Neural cell (in vitro differentiated cells): ENCODE data around the gene KANK4. TPM values are rescaled to one million over a fixed set of nuclear protein-coding genes. Genes with fewer than 3 reads are reported as not detected.
"Not testable (repeated sequence)": the region's sequence is repeated elsewhere in the genome, so short reads cannot be mapped to it uniquely, and the experiment has no call there.

Experiments used
- H2AFZ ChIP-seq: fragments of 200-600, 300-800 bp; sonication (generic), shearing (Covaris generic); 2 replicates; pipeline ENCODE4 v1.6.0; 2014; ENCODE audit warnings: low read depth, mild to moderate bottlenecking, antibody characterized with exemption, low read length, moderate library complexity
- H3F3A ChIP-seq: fragments of 200-600 bp; shearing (Covaris generic); 2 replicates; pipeline ENCODE4 v1.6.1; 2016; ENCODE audit warnings: mild to moderate bottlenecking, moderate library complexity, mixed read lengths, antibody characterized with exemption, low read length; ENCODE audit not compliant: insufficient read depth, poor library complexity, severe bottlenecking
- H3K27ac ChIP-seq: fragments of 200-600, 300-800 bp; sonication (generic), shearing (Covaris generic); 2 replicates; pipeline ENCODE4 v1.5.1; 2014; ENCODE audit warnings: mild to moderate bottlenecking, low read length, moderate library complexity
- H3K27me3 ChIP-seq: fragments of 300-800, 200-600 bp; sonication (generic), shearing (Covaris generic); 2 replicates; pipeline ENCODE4 v1.6.0; 2014; ENCODE audit warnings: mild to moderate bottlenecking, low read depth, low read length, moderate library complexity; ENCODE audit not compliant: insufficient read depth
- H3K36me3 ChIP-seq: fragments of 300-800, 200-600 bp; sonication (generic), shearing (Covaris generic); 2 replicates; pipeline ENCODE4 v1.5.1; 2014; ENCODE audit warnings: mild to moderate bottlenecking, antibody characterized with exemption, low read length, moderate library complexity; ENCODE audit not compliant: insufficient read depth
- H3K4me2 ChIP-seq: fragments of 300-800, 200-600 bp; sonication (generic), shearing (Covaris generic); 2 replicates; pipeline ENCODE4 v1.6.0; 2014; ENCODE audit warnings: mild to moderate bottlenecking, low read length
- H3K4me3 ChIP-seq: fragments of 300-800, 200-600 bp; sonication (generic), shearing (Covaris generic); 2 replicates; pipeline ENCODE4 v1.5.1; 2014; ENCODE audit warnings: mild to moderate bottlenecking, low read length, moderate library complexity
- H3K79me2 ChIP-seq: fragments of 200-600 bp; shearing (Covaris generic); replicated peaks from 2 replicates; pipeline ENCODE4 v1.6.0; 2014; ENCODE audit warnings: mild to moderate bottlenecking, low read length, moderate library complexity; ENCODE audit not compliant: insufficient read depth
- H3K9ac ChIP-seq: fragments of 300-800, 200-600 bp; sonication (generic), shearing (Covaris generic); 2 replicates; pipeline ENCODE4 v1.6.1; 2016; ENCODE audit warnings: mild to moderate bottlenecking, low read length, mixed read lengths
- H3K9me2 ChIP-seq: fragments of 200-600 bp; shearing (Covaris generic); 2 replicates; pipeline ENCODE4 v1.6.1; 2016; ENCODE audit warnings: mild to moderate bottlenecking, low read length, mixed read lengths; ENCODE audit not compliant: insufficient read depth
- H3K9me3 ChIP-seq: fragments of 200-600, 300-800 bp; sonication (generic), shearing (Covaris generic); 2 replicates; pipeline ENCODE4 v1.6.1; 2016; ENCODE audit warnings: mild to moderate bottlenecking, mixed run types, low read length, moderate library complexity, mixed read lengths
- H4K20me1 ChIP-seq: fragments of 200-600 bp; shearing (Covaris generic); 2 replicates; pipeline ENCODE4 v1.6.1; 2016; ENCODE audit warnings: mild to moderate bottlenecking, mixed run types; ENCODE audit not compliant: insufficient read depth
- EP300 ChIP-seq: fragments of 450-650 bp; conservative IDR thresholded peaks from 2 replicates; pipeline ENCODE4 v1.6.1; 2014; ENCODE audit warnings: antibody characterized with exemption, mild to moderate bottlenecking, moderate library complexity; ENCODE audit not compliant: poor library complexity, severe bottlenecking
- EZH2 ChIP-seq: fragments of 200-600, 300-800 bp; shearing (Covaris generic), sonication (generic); IDR thresholded peaks from 2 replicates; pipeline ENCODE4 v1.6.1; 2014; ENCODE audit warnings: antibody characterized with exemption, low read length, borderline replicate concordance, mild to moderate bottlenecking; ENCODE audit not compliant: insufficient read depth, poor library complexity, severe bottlenecking
- MXI1 ChIP-seq: fragments of 450-650 bp; conservative IDR thresholded peaks from 2 replicates; pipeline ENCODE4 v1.6.1; 2014; ENCODE audit warnings: antibody characterized with exemption, mild to moderate bottlenecking; ENCODE audit not compliant: poor library complexity, severe bottlenecking
- POLR2AphosphoS5 ChIP-seq: IDR thresholded peaks from 2 replicates; pipeline ENCODE4 v1.6.1; 2012
- RAD21 ChIP-seq: fragments of 450-650 bp; conservative IDR thresholded peaks from 2 replicates; pipeline ENCODE4 v1.6.1; 2014; ENCODE audit warnings: antibody characterized with exemption, mild to moderate bottlenecking, moderate library complexity
- SMC3 ChIP-seq: fragments of 450-650 bp; conservative IDR thresholded peaks from 2 replicates; pipeline ENCODE4 v1.6.1; 2014; ENCODE audit warnings: antibody characterized with exemption, mild to moderate bottlenecking, moderate library complexity; ENCODE audit not compliant: poor library complexity
- TAF1 ChIP-seq: IDR thresholded peaks from 2 replicates; pipeline ENCODE4 v1.6.1; 2012; ENCODE audit warnings: low read depth
- polyA plus RNA-seq: library from polyadenylated mRNA; depleted of rRNA; stranded (reverse); fragments of >200 nt; gene quantifications from 2 replicates; pipeline ENCODE4 v1.2.3, GENCODE V29; 2014
- TF ChIP-seq, protein P1 (sequence below): IDR thresholded peaks from 2 replicates; pipeline ENCODE4 v1.6.1; 2012; ENCODE audit warnings: borderline replicate concordance
- TF ChIP-seq, protein P2 (sequence below): fragments of 450-650 bp; IDR thresholded peaks from 2 replicates; pipeline ENCODE4 v1.5.1; 2014; ENCODE audit warnings: antibody characterized with exemption, mild to moderate bottlenecking, moderate library complexity; ENCODE audit not compliant: poor library complexity, severe bottlenecking

KANK4 gene
- polyA plus RNA-seq, 1 donor from 2014 or later, result 0.25 TPM

DNA sequence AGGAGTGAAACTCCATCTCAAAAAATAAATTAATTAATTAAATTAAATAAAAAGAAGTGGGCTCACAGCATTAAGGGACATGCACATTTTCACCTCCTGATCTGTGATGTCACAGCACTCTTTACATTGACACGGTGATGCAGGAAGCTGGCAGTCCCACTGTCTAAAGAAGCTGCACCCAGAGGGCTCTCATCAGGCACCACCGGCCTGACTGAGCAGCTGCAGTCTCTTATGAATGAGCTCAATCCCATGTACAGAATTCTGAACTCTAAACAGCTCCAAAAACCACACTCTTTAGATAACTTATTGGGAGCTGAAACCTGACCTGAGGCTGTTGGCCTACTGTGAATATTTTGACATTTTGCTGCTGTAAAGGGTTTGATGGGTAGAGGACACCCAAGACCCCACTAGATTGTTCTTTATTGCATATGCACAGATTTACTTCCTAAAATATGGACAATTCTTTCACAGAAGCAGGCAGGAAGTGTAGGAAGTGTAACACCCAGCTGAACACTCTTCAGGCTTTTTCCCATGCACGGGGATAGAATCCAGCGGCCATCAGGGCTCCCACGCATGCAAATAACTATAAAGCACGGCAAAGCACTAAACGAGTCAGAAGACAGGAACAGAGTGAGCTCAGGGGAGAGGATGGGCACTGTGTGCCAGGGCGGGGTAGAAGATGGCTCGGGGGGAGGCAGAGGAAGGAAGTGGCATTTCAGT lies 78.4 kb downstream of the KANK4 start:
- H2AFZ ChIP-seq, result no peak overlapping the region
- no peaks in the 10 kb centered on the region for H3K27me3 ChIP-seq
- TF ChIP-seq EP300 (no peak), POLR2AphosphoS5 (no peak), MXI1 (no peak), RAD21 (no peak), SMC3 (no peak), EZH2 (no peak), TAF1 (no peak)
- TF ChIP-seq, protein P1, sequence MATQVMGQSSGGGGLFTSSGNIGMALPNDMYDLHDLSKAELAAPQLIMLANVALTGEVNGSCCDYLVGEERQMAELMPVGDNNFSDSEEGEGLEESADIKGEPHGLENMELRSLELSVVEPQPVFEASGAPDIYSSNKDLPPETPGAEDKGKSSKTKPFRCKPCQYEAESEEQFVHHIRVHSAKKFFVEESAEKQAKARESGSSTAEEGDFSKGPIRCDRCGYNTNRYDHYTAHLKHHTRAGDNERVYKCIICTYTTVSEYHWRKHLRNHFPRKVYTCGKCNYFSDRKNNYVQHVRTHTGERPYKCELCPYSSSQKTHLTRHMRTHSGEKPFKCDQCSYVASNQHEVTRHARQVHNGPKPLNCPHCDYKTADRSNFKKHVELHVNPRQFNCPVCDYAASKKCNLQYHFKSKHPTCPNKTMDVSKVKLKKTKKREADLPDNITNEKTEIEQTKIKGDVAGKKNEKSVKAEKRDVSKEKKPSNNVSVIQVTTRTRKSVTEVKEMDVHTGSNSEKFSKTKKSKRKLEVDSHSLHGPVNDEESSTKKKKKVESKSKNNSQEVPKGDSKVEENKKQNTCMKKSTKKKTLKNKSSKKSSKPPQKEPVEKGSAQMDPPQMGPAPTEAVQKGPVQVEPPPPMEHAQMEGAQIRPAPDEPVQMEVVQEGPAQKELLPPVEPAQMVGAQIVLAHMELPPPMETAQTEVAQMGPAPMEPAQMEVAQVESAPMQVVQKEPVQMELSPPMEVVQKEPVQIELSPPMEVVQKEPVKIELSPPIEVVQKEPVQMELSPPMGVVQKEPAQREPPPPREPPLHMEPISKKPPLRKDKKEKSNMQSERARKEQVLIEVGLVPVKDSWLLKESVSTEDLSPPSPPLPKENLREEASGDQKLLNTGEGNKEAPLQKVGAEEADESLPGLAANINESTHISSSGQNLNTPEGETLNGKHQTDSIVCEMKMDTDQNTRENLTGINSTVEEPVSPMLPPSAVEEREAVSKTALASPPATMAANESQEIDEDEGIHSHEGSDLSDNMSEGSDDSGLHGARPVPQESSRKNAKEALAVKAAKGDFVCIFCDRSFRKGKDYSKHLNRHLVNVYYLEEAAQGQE, result no peak
- TF ChIP-seq, protein P2, sequence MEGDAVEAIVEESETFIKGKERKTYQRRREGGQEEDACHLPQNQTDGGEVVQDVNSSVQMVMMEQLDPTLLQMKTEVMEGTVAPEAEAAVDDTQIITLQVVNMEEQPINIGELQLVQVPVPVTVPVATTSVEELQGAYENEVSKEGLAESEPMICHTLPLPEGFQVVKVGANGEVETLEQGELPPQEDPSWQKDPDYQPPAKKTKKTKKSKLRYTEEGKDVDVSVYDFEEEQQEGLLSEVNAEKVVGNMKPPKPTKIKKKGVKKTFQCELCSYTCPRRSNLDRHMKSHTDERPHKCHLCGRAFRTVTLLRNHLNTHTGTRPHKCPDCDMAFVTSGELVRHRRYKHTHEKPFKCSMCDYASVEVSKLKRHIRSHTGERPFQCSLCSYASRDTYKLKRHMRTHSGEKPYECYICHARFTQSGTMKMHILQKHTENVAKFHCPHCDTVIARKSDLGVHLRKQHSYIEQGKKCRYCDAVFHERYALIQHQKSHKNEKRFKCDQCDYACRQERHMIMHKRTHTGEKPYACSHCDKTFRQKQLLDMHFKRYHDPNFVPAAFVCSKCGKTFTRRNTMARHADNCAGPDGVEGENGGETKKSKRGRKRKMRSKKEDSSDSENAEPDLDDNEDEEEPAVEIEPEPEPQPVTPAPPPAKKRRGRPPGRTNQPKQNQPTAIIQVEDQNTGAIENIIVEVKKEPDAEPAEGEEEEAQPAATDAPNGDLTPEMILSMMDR, result no peak
- no peaks in the 10 kb centered on the region for H3K9me2 ChIP-seq
- no peak overlapping the region for H3K9ac ChIP-seq
- no peak overlapping the region for H3K4me3 ChIP-seq
- no peaks in the 10 kb centered on the region for H4K20me1 ChIP-seq
- no peaks in the 10 kb centered on the region for H3F3A ChIP-seq
- no peak overlapping the region for H3K27ac ChIP-seq
- H3K79me2 ChIP-seq, result no peaks in the 10 kb centered on the region
- H3K4me2 ChIP-seq, result no peak overlapping the region
- H3K36me3 ChIP-seq, result no peaks in the 10 kb centered on the region
- no peaks in the 10 kb centered on the region for H3K9me3 ChIP-seq

DNA sequence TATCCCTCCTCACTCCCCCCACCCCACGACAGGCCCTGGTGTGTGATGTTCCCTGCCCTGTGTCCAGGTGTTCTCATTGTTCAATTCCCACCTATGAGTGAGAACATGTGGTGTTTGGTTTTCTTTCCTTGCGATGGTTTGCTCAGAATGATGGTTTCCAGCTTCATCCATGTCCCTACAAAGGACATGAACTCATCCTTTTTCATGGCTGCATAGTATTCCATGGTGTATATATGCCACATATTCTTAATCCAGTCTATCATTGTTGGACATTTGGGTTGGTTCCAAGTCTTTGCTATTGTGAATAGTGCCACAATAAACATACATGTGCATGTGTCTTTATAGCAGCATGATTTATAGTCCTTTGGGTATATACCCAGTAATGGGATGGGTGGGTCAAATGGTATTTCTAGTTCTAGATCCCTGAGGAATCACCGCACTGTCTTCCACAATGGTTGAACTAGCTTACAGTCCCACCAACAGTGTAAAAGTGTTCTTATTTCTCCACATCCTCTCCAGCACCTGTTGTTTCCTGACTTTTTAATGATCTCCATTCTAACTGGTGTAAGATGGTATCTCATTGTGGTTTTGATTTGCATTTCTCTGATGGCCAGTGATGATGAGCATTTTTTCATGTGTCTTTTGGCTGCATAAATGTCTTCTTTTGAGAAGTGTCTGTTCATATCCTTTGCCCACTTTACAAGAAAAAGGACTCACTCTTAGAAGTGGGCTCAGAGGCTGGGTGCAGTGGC lies 79.4 kb downstream of the KANK4 start:
- not testable (repeated sequence) for H4K20me1 ChIP-seq, H3K27ac ChIP-seq, H3K4me2 ChIP-seq, H3K4me3 ChIP-seq, H3K27me3 ChIP-seq, H3K36me3 ChIP-seq, H3F3A ChIP-seq, H3K9me2 ChIP-seq, H3K79me2 ChIP-seq, H2AFZ ChIP-seq, H3K9me3 ChIP-seq, H3K9ac ChIP-seq
